RWPE2 (cell line): ENCODE data around the gene ARHGEF38.
"Not testable (repeated sequence)": the region's sequence is repeated elsewhere in the genome, so short reads cannot be mapped to it uniquely, and the experiment has no call there.

Experiments
- ATAC-seq: fragments of 200-7000 bp; cut with Tn5 transposase; 3 replicates; pipeline ENCODE4 v1.9.1; 2021; ENCODE audit warnings: low read depth
- DNase-seq: peaks from one replicate; pipeline ENCODE4 v3.0.0-alpha.2; 2020; ENCODE audit warnings: low spot score
- H3K27ac ChIP-seq: fragments of 450-650 bp; 2 replicates; pipeline ENCODE4 v1.5.1; 2017; ENCODE audit warnings: mild to moderate bottlenecking; ENCODE audit not compliant: poor library complexity, severe bottlenecking
- H3K27me3 ChIP-seq: fragments of 250-450 bp; sonication (Bioruptor Pico); 2 replicates; pipeline ENCODE4 v1.5.1; 2021; ENCODE audit warnings: mild to moderate bottlenecking, moderate library complexity; ENCODE audit not compliant: insufficient read depth, poor library complexity, severe bottlenecking
- H3K36me3 ChIP-seq: fragments of 250-450 bp; sonication (Bioruptor Pico); 2 replicates; pipeline ENCODE4 v1.5.1; 2020; ENCODE audit warnings: low read depth, mild to moderate bottlenecking, moderate library complexity
- H3K4me1 ChIP-seq: fragments of 250-450 bp; sonication (Bioruptor Pico); 2 replicates; pipeline ENCODE4 v1.5.1; 2021; ENCODE audit warnings: mild to moderate bottlenecking, moderate library complexity; ENCODE audit not compliant: insufficient read depth, poor library complexity, severe bottlenecking
- H3K4me3 ChIP-seq: fragments of 250-450 bp; sonication (Bioruptor Pico); 2 replicates; pipeline ENCODE4 v1.5.1; 2021; ENCODE audit warnings: mild to moderate bottlenecking, moderate library complexity; ENCODE audit not compliant: severe bottlenecking
- H3K9me3 ChIP-seq: fragments of 250-450 bp; sonication (Bioruptor Pico); 2 replicates; pipeline ENCODE4 v1.5.1; 2021; ENCODE audit warnings: mild to moderate bottlenecking, moderate library complexity; ENCODE audit not compliant: severe bottlenecking
- TF ChIP-seq, protein P1 (sequence below): fragments of 450-650 bp; IDR thresholded peaks from one replicate; pipeline ENCODE4 v1.5.1; 2017; ENCODE audit warnings: mild to moderate bottlenecking, moderate library complexity; ENCODE audit not compliant: poor library complexity, severe bottlenecking

ARHGEF38 gene

DNA sequence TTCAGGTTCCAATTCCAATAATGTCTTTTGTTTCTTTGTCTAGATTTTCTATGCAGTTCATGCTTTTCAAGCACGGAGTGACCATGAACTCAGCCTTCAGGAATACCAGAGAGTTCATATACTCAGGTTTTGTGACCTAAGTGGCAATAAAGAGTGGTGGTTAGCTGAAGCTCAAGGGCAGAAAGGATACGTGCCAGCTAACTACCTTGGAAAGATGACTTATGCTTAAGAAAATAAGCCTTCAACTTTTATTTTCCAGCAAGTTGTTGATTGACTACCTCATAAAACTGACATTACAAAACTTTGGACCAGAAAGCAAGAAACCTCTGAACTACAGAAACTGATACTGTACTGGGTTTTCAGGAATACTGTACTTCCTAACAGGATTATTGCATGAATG, 125.3 kb downstream of the ARHGEF38 start:
- Histone ChIP-seq H3K27ac (no peak overlapping the region), H3K27me3 (no peaks in the 10 kb centered on the region), H3K36me3 (peaks cover 10% of the 10 kb centered on the region), H3K4me3 (no peak overlapping the region), H3K9me3 (no peaks in the 10 kb centered on the region), H3K4me1 (peaks cover 7% of the 10 kb centered on the region)
- DNase-seq: no peak
- TF ChIP-seq, protein P1, sequence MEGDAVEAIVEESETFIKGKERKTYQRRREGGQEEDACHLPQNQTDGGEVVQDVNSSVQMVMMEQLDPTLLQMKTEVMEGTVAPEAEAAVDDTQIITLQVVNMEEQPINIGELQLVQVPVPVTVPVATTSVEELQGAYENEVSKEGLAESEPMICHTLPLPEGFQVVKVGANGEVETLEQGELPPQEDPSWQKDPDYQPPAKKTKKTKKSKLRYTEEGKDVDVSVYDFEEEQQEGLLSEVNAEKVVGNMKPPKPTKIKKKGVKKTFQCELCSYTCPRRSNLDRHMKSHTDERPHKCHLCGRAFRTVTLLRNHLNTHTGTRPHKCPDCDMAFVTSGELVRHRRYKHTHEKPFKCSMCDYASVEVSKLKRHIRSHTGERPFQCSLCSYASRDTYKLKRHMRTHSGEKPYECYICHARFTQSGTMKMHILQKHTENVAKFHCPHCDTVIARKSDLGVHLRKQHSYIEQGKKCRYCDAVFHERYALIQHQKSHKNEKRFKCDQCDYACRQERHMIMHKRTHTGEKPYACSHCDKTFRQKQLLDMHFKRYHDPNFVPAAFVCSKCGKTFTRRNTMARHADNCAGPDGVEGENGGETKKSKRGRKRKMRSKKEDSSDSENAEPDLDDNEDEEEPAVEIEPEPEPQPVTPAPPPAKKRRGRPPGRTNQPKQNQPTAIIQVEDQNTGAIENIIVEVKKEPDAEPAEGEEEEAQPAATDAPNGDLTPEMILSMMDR: no peak
- no peak for ATAC-seq

DNA sequence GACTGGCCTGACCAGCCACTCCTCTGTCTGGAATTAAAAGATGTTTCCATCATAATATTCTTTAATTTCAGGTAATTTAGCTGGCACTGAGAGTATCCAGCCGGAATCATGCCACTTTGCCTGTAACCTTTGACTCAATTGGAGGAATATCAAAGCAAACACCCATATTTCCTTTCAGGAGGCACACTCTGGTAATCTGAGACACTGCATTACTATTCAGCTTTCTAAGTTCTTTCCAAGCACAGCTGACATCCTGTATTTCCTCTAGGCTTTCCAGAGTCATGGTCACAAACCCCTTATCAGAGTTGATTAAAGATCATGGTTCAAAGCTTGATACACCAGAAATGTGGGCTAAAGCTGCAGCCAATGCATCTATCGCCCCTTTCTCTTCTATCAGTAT, 126.8 kb downstream of the ARHGEF38 start:
- DNase-seq: no peak
- no peak overlapping the region for H3K27ac ChIP-seq
- peak; percentile 80 for ATAC-seq

DNA sequence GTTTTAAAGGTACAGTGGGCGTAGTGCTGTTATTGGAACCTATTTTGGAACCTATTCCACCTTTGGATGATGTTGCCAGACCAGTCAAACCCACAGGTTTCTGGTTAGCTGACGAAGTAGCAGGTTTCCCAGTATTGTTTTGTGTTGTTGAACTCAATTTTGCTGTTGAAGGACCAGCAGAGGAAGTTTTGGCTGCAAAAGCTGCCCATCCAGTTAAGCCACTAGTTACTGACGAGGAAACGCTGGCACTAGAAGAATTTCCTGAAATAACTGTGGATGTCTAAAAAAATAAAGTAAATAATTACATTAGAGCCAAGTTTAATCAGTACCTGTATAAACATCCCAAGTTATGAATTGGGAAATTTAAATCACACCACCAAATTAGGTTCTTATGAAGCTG, 130.6 kb downstream of the ARHGEF38 start:
- no peak overlapping the region for H3K27ac ChIP-seq
- H3K9me3 ChIP-seq: no peaks in the 10 kb centered on the region
- H3K27me3 ChIP-seq: no peaks in the 10 kb centered on the region
- no peak overlapping the region for H3K4me3 ChIP-seq
- DNase-seq (no peak), ATAC-seq (no peak; the same call in 2 of the 3 replicates)
- TF ChIP-seq, protein P1: no peak
- H3K4me1 ChIP-seq: peaks cover 12% of the 10 kb centered on the region
- peaks cover 60% of the 10 kb centered on the region for H3K36me3 ChIP-seq

More for the DNA sequence above, 126.8 kb downstream of the ARHGEF38 start:
- TF ChIP-seq, protein P1: no peak
- Histone ChIP-seq H3K27me3 (no peaks in the 10 kb centered on the region), H3K4me3 (no peak overlapping the region), H3K9me3 (no peaks in the 10 kb centered on the region), H3K36me3 (peaks cover 25% of the 10 kb centered on the region), H3K4me1 (peaks cover 12% of the 10 kb centered on the region)

DNA sequence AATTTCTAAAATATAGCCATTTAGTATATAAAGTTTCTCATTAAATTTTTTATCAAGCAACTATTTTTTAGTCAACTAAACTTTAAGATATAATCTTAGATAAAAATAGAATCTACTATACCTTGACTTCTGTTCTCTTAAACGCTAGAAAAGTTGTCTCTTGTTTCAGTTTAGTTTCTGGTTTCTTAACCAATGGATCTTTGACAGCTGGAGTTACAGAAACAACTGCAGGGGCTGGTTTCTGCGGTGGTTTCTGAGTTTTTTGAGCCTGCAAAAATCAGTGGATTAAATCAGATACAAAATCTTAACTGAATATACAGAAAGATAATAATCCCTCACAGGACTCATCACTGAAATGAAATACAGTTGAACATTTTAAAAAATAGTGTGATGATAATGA, 134.2 kb downstream of the ARHGEF38 start:
- no peaks in the 10 kb centered on the region for H3K27me3 ChIP-seq
- no peaks in the 10 kb centered on the region for H3K9me3 ChIP-seq
- H3K4me1 ChIP-seq: peaks cover 10% of the 10 kb centered on the region
- TF ChIP-seq, protein P1: no peak
- H3K36me3 ChIP-seq: peaks cover 88% of the 10 kb centered on the region
- H3K27ac ChIP-seq: no peak overlapping the region
- H3K4me3 ChIP-seq: no peak overlapping the region
- no peak for DNase-seq
- no peak for ATAC-seq

DNA sequence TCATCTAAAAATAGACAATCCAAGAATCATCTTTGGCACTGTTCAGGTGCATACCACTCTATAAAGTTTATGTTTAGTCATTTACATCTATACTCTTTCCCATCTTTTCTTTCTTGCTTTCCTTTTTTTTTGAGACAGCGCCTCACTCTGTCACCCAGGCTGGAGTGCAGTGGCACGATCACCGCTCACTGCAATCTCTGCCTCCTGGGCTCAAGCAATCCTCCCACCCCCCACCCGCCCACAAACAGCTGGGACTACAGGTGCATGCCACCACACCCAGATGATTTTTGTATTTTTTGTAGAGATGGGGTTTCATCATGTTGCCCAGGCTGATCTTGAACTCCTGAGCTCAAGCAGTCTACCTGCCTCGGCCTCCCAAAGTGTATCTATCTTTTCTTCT, 142.4 kb downstream of the ARHGEF38 start:
- DNase-seq, H3K27ac ChIP-seq, H3K4me3 ChIP-seq, ATAC-seq, H3K9me3 ChIP-seq, H3K4me1 ChIP-seq, H3K27me3 ChIP-seq: not testable (repeated sequence)
- H3K36me3 ChIP-seq: peaks cover 80% of the 10 kb centered on the region

DNA sequence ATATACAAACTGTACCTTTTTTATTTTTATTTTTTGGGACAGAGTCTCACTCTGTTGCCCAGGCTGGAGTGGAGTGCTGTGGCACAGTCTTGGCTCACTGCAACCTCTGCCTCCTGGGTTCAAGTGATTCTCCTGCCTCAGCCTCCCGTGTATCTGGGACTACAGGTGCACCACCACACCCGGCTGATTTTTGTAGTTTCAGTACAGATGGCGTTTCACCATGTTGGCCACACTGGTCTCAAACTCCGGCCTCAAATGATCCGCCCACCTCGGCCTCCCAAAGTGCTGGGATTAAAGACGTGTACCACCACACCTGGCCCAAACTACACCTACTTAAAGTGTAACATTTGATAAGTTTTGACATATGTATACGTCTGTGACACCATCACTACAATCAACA, 143.4 kb downstream of the ARHGEF38 start:
- not testable (repeated sequence) for H3K27ac ChIP-seq, ATAC-seq, H3K9me3 ChIP-seq, DNase-seq, H3K4me1 ChIP-seq, H3K27me3 ChIP-seq, H3K4me3 ChIP-seq
- peaks cover 70% of the 10 kb centered on the region for H3K36me3 ChIP-seq
